Body of pancreas (tissue), 4 donors: Measurements from ENCODE around the gene MYBL2. TPM values are rescaled to one million over a fixed set of nuclear protein-coding genes. Genes with fewer than 3 reads are reported as not detected.

ENCODE experiments used
- ATAC-seq: fragments of 150-250 bp; one replicate; pipeline ENCODE4 v1.9.1; 2016
- DNase-seq, 4 donors: peaks; one replicate each; pipeline ENCODE4 v3.0.0-alpha.2; 2019
- H3K27ac ChIP-seq, 4 donors: fragments of 200-600 bp; sonication (generic); 1 replicate in 3 of 4; 2 replicates in 1 of 4; pipeline versions ENCODE4 v1.5.1 to v1.6.1; 2016 to 2019; ENCODE audit warnings: mild to moderate bottlenecking in 1 of 4, mixed read lengths in 1 of 4, moderate library complexity in 1 of 4
- H3K27me3 ChIP-seq, 2 donors: fragments of 200-600 bp; sonication (generic); one replicate each; pipeline ENCODE4 v1.6.0; 2016; ENCODE audit warnings: mild to moderate bottlenecking in 1 of 2
- H3K36me3 ChIP-seq, 2 donors: fragments of 200-600 bp; sonication (generic); replicated peaks in 1 of 2; 2 replicates each; pipeline ENCODE4 v1.5.1; 2016; ENCODE audit warnings: low read depth in 2 of 2; ENCODE audit not compliant: insufficient read depth in 1 of 2
- H3K4me1 ChIP-seq: fragments of 200-600 bp; sonication (generic); one replicate; pipeline ENCODE4 v1.6.0; 2016
- H3K4me3 ChIP-seq, 2 donors: fragments of 200-600 bp; sonication (generic); 1 replicate in 1 of 2; 2 replicates in 1 of 2; pipeline ENCODE4 v1.5.1; 2016 to 2019
- H3K9me3 ChIP-seq, 3 donors: fragments of 200-600 bp; sonication (generic); 1 replicate in 2 of 3; 2 replicates in 1 of 3; pipeline ENCODE4 v1.5.1; 2016
- POLR2A ChIP-seq, 3 donors: fragments of 450-650 bp; IDR thresholded peaks; one replicate each; pipeline ENCODE4 v1.6.1; 2016; ENCODE audit warnings: antibody characterized with exemption in 3 of 3, mild to moderate bottlenecking in 2 of 3
- WGBS, 2 donors: methylation state at CpG; one replicate each; pipeline ENCODE4 v1.1.5; 2017; 5-methylcytosine and 5-hydroxymethylcytosine counted together
- intact Hi-C: fragments of 100-400 bp; cut with DNase I; formaldehyde crosslinking; loops from one replicate; pipeline ENCODE4 v1.15.1; 2023
- total RNA-seq, 2 donors: library from RNA; depleted of rRNA; stranded (reverse); fragments of >200 nt; gene quantifications; one replicate each; pipeline ENCODE4 v1.1.0, GENCODE V29; 2016
- TF ChIP-seq, protein P1 (sequence below), 7 experiments: fragments of 450-650 bp in 4 of 7; fragments of 200-600 bp in 3 of 7; sonication (generic) in 3 of 7; IDR thresholded peaks; one replicate each; pipeline ENCODE4 v1.5.1; 2016 to 2019; ENCODE audit warnings: antibody characterized with exemption in 7 of 7

Gene MYBL2
- total RNA-seq, 2 donors from 2014 or later = 3.0 to 3.6 TPM

DNA sequence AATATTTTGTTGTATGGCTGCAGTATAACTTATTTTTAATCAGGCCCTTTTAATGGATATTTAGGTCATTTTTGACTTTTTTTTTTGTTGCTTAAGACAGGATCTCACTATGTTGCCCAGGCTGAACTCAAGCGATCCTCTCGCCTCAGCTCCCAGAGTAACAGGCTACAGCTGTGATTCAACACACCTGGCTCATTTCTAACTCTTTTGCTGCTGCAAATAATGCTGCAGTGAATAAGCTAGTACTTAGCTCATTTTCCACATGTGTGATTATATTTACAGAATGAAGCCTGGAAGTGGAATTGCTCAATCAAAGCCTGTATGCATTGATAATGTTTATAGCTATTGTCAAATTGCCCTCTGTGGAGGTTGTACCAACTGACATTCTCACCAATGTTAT lies 58.8 kb downstream of the MYBL2 start:
- Histone ChIP-seq H3K27ac (no peak overlapping the region), H3K9me3 (no peaks in the 10 kb centered on the region), H3K4me3 (no peak overlapping the region), H3K4me1 (no peaks in the 10 kb centered on the region), H3K36me3 (no peaks in the 10 kb centered on the region), H3K27me3 (no peaks in the 10 kb centered on the region)
- DNase-seq = no peak
- intact Hi-C loops = no loop called here
- 96 to 100% methylated on average over 2 of the region's 2 CpGs for WGBS, 2 donors
- TF ChIP-seq, protein P1, sequence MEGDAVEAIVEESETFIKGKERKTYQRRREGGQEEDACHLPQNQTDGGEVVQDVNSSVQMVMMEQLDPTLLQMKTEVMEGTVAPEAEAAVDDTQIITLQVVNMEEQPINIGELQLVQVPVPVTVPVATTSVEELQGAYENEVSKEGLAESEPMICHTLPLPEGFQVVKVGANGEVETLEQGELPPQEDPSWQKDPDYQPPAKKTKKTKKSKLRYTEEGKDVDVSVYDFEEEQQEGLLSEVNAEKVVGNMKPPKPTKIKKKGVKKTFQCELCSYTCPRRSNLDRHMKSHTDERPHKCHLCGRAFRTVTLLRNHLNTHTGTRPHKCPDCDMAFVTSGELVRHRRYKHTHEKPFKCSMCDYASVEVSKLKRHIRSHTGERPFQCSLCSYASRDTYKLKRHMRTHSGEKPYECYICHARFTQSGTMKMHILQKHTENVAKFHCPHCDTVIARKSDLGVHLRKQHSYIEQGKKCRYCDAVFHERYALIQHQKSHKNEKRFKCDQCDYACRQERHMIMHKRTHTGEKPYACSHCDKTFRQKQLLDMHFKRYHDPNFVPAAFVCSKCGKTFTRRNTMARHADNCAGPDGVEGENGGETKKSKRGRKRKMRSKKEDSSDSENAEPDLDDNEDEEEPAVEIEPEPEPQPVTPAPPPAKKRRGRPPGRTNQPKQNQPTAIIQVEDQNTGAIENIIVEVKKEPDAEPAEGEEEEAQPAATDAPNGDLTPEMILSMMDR (IDR thresholded peaks at IDR 0.05) = no peak
- TF ChIP-seq POLR2A (IDR thresholded peaks at IDR 0.05) = no peak
- no peak for ATAC-seq

DNA sequence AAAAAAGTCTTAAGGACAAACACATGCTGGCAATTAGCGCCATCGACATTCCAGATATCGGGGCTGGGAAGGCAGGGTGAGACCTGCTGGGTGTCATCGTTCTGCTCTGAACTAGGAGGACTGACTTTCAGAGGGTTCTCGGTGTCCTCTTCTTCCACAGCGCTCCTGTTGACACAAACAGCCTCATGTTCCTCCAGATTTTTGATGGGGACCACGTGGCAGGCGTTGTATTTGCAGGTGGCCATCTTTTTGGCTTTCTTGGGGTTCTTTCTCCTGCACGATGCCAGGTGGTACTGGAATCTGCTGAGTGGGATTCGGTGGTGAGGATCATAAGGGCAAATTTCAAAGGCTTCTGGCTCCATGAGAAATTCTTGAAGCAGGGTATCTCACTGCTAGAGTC lies 59.4 kb downstream of the MYBL2 start:
- Histone ChIP-seq H3K27ac (no peak overlapping the region), H3K27me3 (no peaks in the 10 kb centered on the region), H3K9me3 (no peaks in the 10 kb centered on the region), H3K4me3 (no peak overlapping the region), H3K36me3 (no peaks in the 10 kb centered on the region), H3K4me1 (no peaks in the 10 kb centered on the region)
- no peak for TF ChIP-seq POLR2A (IDR thresholded peaks at IDR 0.05)
- TF ChIP-seq, protein P1 (IDR thresholded peaks at IDR 0.05) = no peak
- ATAC-seq (no peak), DNase-seq (no peak)
- intact Hi-C loops = no loop called here
- WGBS, 2 donors = 78 to 87% methylated on average over 9 to 10 of the region's 10 CpGs

DNA sequence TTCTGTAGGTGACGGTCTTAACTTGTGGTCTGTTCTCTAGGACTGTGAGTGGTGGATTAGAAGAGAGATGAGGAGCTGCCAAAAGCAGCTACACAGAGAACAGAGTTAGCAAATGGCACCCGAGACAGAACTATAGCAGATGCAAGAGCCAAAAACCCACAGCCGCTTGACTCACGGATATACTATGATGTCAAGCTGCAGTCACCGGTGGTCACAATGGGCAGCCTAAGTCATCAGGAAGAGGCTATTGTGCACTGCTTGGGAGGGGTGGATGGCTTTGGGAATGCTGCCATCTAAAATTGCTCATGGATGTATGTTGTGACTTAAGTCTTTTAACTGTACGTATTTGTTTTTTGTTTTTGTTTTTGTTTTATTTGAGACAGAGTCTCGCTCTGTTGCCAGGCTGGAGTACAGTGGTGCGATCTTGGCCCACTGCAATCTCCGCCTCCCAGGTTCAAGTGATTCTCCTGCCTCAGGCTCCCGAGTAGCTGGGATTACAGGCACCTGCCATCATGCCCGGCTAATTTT lies 60.0 kb downstream of the MYBL2 start, which contains the start of gene GTSF1L:
Gene GTSF1L (minus strand): TSS at position 192 of the 528 bp plus-strand sequence. CDS start 308 bp downstream, outside the sequence.
- H3K4me1 ChIP-seq = no peaks in the 10 kb centered on the region
- H3K4me3 ChIP-seq = no peak within 1 kb of the TSS
- no peak within 1 kb of the TSS for H3K27ac ChIP-seq
- intact Hi-C loops = no loop called here
- no peaks in the 10 kb centered on the region for H3K27me3 ChIP-seq
- ATAC-seq (no peak), DNase-seq (no peak)
- no peaks in the 10 kb centered on the region for H3K9me3 ChIP-seq
- 83 to 88% methylated on average over 11 of the region's 11 CpGs for WGBS, 2 donors
- no peaks in the 10 kb centered on the region for H3K36me3 ChIP-seq
- TF ChIP-seq, protein P1 (IDR thresholded peaks at IDR 0.05) = no peak
- TF ChIP-seq POLR2A (IDR thresholded peaks at IDR 0.05) = no peak

DNA sequence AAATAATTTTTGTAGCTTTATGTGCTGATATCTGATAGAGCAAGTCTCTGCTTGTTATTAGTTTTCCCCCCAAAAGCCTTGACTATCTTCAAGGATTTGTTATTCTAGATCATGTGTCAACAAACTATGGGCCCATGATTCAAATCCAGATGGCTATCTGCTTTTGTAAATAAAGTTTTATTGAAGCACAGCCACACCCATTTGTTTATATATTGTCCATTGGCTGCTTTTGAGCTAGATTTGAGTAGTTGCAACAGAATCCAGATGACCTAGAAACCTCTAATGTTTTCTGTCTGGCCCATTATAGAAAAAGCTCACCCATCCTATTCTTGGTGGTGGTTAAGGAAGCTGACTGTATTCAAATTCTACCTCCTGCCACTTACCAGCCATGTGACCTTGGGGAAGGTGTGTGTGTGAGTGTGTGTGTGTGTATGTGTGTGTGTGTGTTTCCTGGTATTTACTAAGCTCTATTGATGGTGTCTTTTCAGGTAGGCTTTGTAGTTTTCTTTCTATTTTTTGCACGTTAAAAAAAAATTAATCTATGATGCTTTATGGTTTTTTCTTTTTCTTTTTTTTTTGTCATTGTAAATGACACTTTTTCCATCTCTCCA lies 61.2 kb downstream of the MYBL2 start:
- intact Hi-C loops = no loop called here
- Histone ChIP-seq H3K27ac (no peak overlapping the region), H3K9me3 (no peaks in the 10 kb centered on the region), H3K4me1 (no peaks in the 10 kb centered on the region), H3K27me3 (no peaks in the 10 kb centered on the region), H3K4me3 (no peak overlapping the region), H3K36me3 (no peaks in the 10 kb centered on the region)
- WGBS, 2 donors = 41 to 67% methylated on average over 1 of the region's 1 CpG
- ATAC-seq (no peak), DNase-seq (no peak)
- TF ChIP-seq, protein P1 (IDR thresholded peaks at IDR 0.05) = no peak
- TF ChIP-seq POLR2A (IDR thresholded peaks at IDR 0.05) = no peak
